GM23338 (cell line): Measurements from ENCODE around the gene PPP1CC. TPM values are rescaled to one million over a fixed set of nuclear protein-coding genes. Genes with fewer than 3 reads are reported as not detected.
A peak's percentile ranks its signal among the peaks of the same experiment; 100 is the strongest.

Experiments used
- ATAC-seq: fragments of 200-7000 bp; cut with Tn5 transposase; 3 replicates; pipeline ENCODE4 v1.9.1; 2020
- DNase-seq: peaks from one replicate; pipeline ENCODE4 v3.0.0-alpha.2; 2015; ENCODE audit warnings: low spot score
- H2AFZ ChIP-seq: fragments of 200-600 bp; sonication (generic); 2 replicates; pipeline ENCODE4 v1.8.0; 2016; ENCODE audit warnings: antibody characterized with exemption, mild to moderate bottlenecking, moderate library complexity
- H3F3A ChIP-seq: fragments of 200-600 bp; sonication (generic); replicated peaks from 2 replicates; pipeline ENCODE4 v1.8.0; 2017; ENCODE audit warnings: antibody characterized with exemption, mixed run types, low read depth
- H3K27ac ChIP-seq: fragments of 200-600 bp; sonication (generic); 2 replicates; pipeline ENCODE4 v1.6.1; 2016; ENCODE audit warnings: low read depth
- H3K27me3 ChIP-seq: fragments of 200-600 bp; sonication (generic); 2 replicates; pipeline ENCODE4 v1.8.0; 2016; ENCODE audit warnings: mild to moderate bottlenecking, mixed run types, moderate library complexity; ENCODE audit not compliant: insufficient read depth
- H3K36me3 ChIP-seq: fragments of 200-600 bp; sonication (generic); 2 replicates; pipeline ENCODE4 v1.8.0; 2016; ENCODE audit warnings: mild to moderate bottlenecking; ENCODE audit not compliant: insufficient read depth
- H3K4me1 ChIP-seq: fragments of 200-600 bp; sonication (generic); 2 replicates; pipeline ENCODE4 v1.8.0; 2016; ENCODE audit warnings: mild to moderate bottlenecking, moderate library complexity; ENCODE audit not compliant: insufficient read depth
- H3K4me2 ChIP-seq: fragments of 200-600 bp; sonication (generic); 2 replicates; pipeline ENCODE4 v1.7.1; 2017; ENCODE audit warnings: mixed run types
- H3K4me3 ChIP-seq: fragments of 200-600 bp; sonication (generic); 2 replicates; pipeline ENCODE4 v1.6.1; 2016; ENCODE audit warnings: mixed run types
- H3K79me2 ChIP-seq: fragments of 200-600 bp; sonication (generic); replicated peaks from 2 replicates; pipeline ENCODE4 v1.8.0; 2017; ENCODE audit warnings: mild to moderate bottlenecking; ENCODE audit not compliant: insufficient read depth
- H3K9me2 ChIP-seq: fragments of 200-600 bp; sonication (generic); 2 replicates; pipeline ENCODE4 v1.8.0; 2017; ENCODE audit not compliant: insufficient read depth
- H4K20me1 ChIP-seq: fragments of 200-600 bp; sonication (generic); replicated peaks from 2 replicates; pipeline ENCODE4 v1.8.0; 2017; ENCODE audit warnings: mild to moderate bottlenecking; ENCODE audit not compliant: insufficient read depth
- H3K27ac Mint-ChIP-seq: 2 replicates; pipeline ENCODE4 v1.8.0; 2020; ENCODE audit warnings: inconsistent platforms, mild to moderate bottlenecking, moderate library complexity, mixed read lengths
- H3K27me3 Mint-ChIP-seq: 3 replicates; pipeline ENCODE4 v1.8.0; 2022; ENCODE audit warnings: low read depth, mild to moderate bottlenecking, moderate library complexity, mixed read lengths, inconsistent platforms; ENCODE audit not compliant: insufficient read depth, poor library complexity
- H3K36me3 Mint-ChIP-seq: 3 replicates; pipeline ENCODE4 v1.8.0; 2021; ENCODE audit warnings: low read depth, mild to moderate bottlenecking, inconsistent platforms, moderate library complexity, mixed read lengths
- H3K4me1 Mint-ChIP-seq: 3 replicates; pipeline ENCODE4 v1.8.0; 2020; ENCODE audit warnings: mild to moderate bottlenecking, inconsistent platforms, mixed read lengths
- H3K4me3 Mint-ChIP-seq: 3 replicates; pipeline ENCODE4 v1.8.0; 2021; ENCODE audit warnings: moderate library complexity, mild to moderate bottlenecking, inconsistent platforms, mixed read lengths
- H3K9me3 Mint-ChIP-seq: 3 replicates; pipeline ENCODE4 v1.8.0; 2020; ENCODE audit warnings: moderate library complexity, mild to moderate bottlenecking, inconsistent platforms, mixed read lengths
- CREB1 ChIP-seq: fragments of 250-450 bp; sonication (Bioruptor Pico); IDR thresholded peaks from 2 replicates; pipeline ENCODE4 v1.5.0; 2020; ENCODE audit warnings: low read depth, mild to moderate bottlenecking, moderate library complexity
- EZH2 ChIP-seq: fragments of 200-600 bp; sonication (generic); IDR thresholded peaks from one replicate; pipeline ENCODE4 v1.8.0; 2017; ENCODE audit warnings: antibody characterized with exemption, mild to moderate bottlenecking, low read depth; ENCODE audit not compliant: unreplicated experiment
- EZH2phosphoT487 ChIP-seq: fragments of 200-600 bp; sonication (generic); IDR thresholded peaks from one replicate; pipeline ENCODE4 v1.8.1; 2018; ENCODE audit warnings: antibody characterized with exemption; ENCODE audit not compliant: unreplicated experiment
- JUNB ChIP-seq: IDR thresholded peaks from one replicate; pipeline ENCODE4 v1.6.1; 2016; ENCODE audit warnings: antibody characterized with exemption; ENCODE audit not compliant: unreplicated experiment
- NANOG ChIP-seq: IDR thresholded peaks from 2 replicates; pipeline ENCODE4 v1.6.1; 2016; ENCODE audit warnings: antibody characterized with exemption, borderline replicate concordance
- POLR2AphosphoS5 ChIP-seq: IDR thresholded peaks from 2 replicates; pipeline ENCODE4 v1.6.1; 2016; ENCODE audit warnings: antibody characterized with exemption, low read depth
- STAT1 ChIP-seq: IDR thresholded peaks from one replicate; pipeline ENCODE4 v1.6.1; 2016; ENCODE audit warnings: antibody characterized with exemption; ENCODE audit not compliant: unreplicated experiment
- ZNF114 ChIP-seq: fragments of 250-450 bp; sonication (Bioruptor Pico); IDR thresholded peaks from 2 replicates; pipeline ENCODE4 v1.5.0; 2020; ENCODE audit warnings: mild to moderate bottlenecking, moderate library complexity
- ZNF331 ChIP-seq: fragments of 250-450 bp; sonication (Bioruptor Pico); IDR thresholded peaks from 2 replicates; pipeline ENCODE4 v1.5.0; 2020; ENCODE audit warnings: low read depth, mild to moderate bottlenecking, moderate library complexity
- ZNF462 ChIP-seq: fragments of 250-450 bp; sonication (Bioruptor Pico); IDR thresholded peaks from 2 replicates; pipeline ENCODE4 v1.5.0; 2020; ENCODE audit warnings: mild to moderate bottlenecking, moderate library complexity
- polyA plus RNA-seq: library from polyadenylated mRNA; unstranded; fragments of >200 nt; fragmentation: Nextera tagmentation; extraction: Ambion mirVana; gene quantifications from 2 replicates; pipeline ENCODE4 v1.2.1, GENCODE V29; 2016
- total RNA-seq: library from RNA; depleted of rRNA; stranded (reverse); fragments of >200 nt; shearing (Covaris generic); gene quantifications from 2 replicates; pipeline ENCODE4 v1.2.3, GENCODE V29; 2014
- TF ChIP-seq, protein P1 (sequence below): IDR thresholded peaks from one replicate; pipeline ENCODE4 v1.6.1; 2018; ENCODE audit warnings: antibody characterized with exemption; ENCODE audit not compliant: unreplicated experiment
- TF ChIP-seq, protein P2 (sequence below): IDR thresholded peaks from 2 replicates; pipeline ENCODE4 v1.6.1; 2016; ENCODE audit warnings: antibody characterized with exemption
- TF ChIP-seq, protein P3 (sequence below), 2 experiments: fragments of 200-600 bp in 1 of 2; sonication (generic) in 1 of 2; conservative IDR thresholded peaks; 2 replicates each; pipeline versions ENCODE4 v1.5.1 to v1.6.1; 2016 to 2017; ENCODE audit warnings: antibody characterized with exemption in 2 of 2, low read depth in 2 of 2, mild to moderate bottlenecking in 2 of 2, moderate library complexity in 1 of 2

The PPP1CC gene
- total and polyA plus RNA-seq, 2 experiments from 2014 or later = 276 to 501 TPM

GRCh38 chr12:110782094-110782493 lies 39.4 kb upstream of the PPP1CC start:
- no peak overlapping the region for H3K4me3 Mint-ChIP-seq
- no peak overlapping the region for H3K27ac Mint-ChIP-seq
- H3K9me3 Mint-ChIP-seq = no peaks in the 10 kb centered on the region
- Histone ChIP-seq H2AFZ (peak overlapping the region; percentile 83), H3K9me2 (no peaks in the 10 kb centered on the region), H3K4me3 (no peak overlapping the region), H3K27me3 (no peaks in the 10 kb centered on the region), H3K36me3 (no peaks in the 10 kb centered on the region), H3K4me2 (no peak overlapping the region), H3K27ac (no peak overlapping the region), H3K4me1 (peaks cover 4% of the 10 kb centered on the region; the same call in 1 of the 2 replicates), H4K20me1 (no peaks in the 10 kb centered on the region), H3K79me2 (no peaks in the 10 kb centered on the region), H3F3A (no peaks in the 10 kb centered on the region)
- no peaks in the 10 kb centered on the region; the same call in 2 of the 3 replicates for H3K36me3 Mint-ChIP-seq
- H3K27me3 Mint-ChIP-seq = peaks cover 5% of the 10 kb centered on the region
- DNase-seq (no peak), ATAC-seq (peak; percentile 36; the same call in 2 of the 3 replicates)
- peaks cover 21% of the 10 kb centered on the region for H3K4me1 Mint-ChIP-seq
- TF ChIP-seq, protein P1, sequence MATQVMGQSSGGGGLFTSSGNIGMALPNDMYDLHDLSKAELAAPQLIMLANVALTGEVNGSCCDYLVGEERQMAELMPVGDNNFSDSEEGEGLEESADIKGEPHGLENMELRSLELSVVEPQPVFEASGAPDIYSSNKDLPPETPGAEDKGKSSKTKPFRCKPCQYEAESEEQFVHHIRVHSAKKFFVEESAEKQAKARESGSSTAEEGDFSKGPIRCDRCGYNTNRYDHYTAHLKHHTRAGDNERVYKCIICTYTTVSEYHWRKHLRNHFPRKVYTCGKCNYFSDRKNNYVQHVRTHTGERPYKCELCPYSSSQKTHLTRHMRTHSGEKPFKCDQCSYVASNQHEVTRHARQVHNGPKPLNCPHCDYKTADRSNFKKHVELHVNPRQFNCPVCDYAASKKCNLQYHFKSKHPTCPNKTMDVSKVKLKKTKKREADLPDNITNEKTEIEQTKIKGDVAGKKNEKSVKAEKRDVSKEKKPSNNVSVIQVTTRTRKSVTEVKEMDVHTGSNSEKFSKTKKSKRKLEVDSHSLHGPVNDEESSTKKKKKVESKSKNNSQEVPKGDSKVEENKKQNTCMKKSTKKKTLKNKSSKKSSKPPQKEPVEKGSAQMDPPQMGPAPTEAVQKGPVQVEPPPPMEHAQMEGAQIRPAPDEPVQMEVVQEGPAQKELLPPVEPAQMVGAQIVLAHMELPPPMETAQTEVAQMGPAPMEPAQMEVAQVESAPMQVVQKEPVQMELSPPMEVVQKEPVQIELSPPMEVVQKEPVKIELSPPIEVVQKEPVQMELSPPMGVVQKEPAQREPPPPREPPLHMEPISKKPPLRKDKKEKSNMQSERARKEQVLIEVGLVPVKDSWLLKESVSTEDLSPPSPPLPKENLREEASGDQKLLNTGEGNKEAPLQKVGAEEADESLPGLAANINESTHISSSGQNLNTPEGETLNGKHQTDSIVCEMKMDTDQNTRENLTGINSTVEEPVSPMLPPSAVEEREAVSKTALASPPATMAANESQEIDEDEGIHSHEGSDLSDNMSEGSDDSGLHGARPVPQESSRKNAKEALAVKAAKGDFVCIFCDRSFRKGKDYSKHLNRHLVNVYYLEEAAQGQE = no peak
- TF ChIP-seq STAT1 (no peak), ZNF331 (CRISPR knock-in tag) (no peak), NANOG (no peak), ZNF114 (CRISPR knock-in tag) (no peak), EZH2 (no peak), ZNF462 (CRISPR knock-in tag) (no peak), EZH2phosphoT487 (no peak), CREB1 (CRISPR knock-in tag) (no peak), JUNB (no peak), POLR2AphosphoS5 (no peak)
- TF ChIP-seq, protein P2, sequence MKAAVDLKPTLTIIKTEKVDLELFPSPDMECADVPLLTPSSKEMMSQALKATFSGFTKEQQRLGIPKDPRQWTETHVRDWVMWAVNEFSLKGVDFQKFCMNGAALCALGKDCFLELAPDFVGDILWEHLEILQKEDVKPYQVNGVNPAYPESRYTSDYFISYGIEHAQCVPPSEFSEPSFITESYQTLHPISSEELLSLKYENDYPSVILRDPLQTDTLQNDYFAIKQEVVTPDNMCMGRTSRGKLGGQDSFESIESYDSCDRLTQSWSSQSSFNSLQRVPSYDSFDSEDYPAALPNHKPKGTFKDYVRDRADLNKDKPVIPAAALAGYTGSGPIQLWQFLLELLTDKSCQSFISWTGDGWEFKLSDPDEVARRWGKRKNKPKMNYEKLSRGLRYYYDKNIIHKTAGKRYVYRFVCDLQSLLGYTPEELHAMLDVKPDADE = no peak
- TF ChIP-seq, protein P3, sequence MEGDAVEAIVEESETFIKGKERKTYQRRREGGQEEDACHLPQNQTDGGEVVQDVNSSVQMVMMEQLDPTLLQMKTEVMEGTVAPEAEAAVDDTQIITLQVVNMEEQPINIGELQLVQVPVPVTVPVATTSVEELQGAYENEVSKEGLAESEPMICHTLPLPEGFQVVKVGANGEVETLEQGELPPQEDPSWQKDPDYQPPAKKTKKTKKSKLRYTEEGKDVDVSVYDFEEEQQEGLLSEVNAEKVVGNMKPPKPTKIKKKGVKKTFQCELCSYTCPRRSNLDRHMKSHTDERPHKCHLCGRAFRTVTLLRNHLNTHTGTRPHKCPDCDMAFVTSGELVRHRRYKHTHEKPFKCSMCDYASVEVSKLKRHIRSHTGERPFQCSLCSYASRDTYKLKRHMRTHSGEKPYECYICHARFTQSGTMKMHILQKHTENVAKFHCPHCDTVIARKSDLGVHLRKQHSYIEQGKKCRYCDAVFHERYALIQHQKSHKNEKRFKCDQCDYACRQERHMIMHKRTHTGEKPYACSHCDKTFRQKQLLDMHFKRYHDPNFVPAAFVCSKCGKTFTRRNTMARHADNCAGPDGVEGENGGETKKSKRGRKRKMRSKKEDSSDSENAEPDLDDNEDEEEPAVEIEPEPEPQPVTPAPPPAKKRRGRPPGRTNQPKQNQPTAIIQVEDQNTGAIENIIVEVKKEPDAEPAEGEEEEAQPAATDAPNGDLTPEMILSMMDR (conservative IDR thresholded peaks at IDR 0.05; ENCODE audit: low read depth in 2 of 2) = no peak
